Peyer's patch (tissue), 4 donors: ENCODE measurements around the gene CMKLR1. TPM values are rescaled to one million over a fixed set of nuclear protein-coding genes. Genes with fewer than 3 reads are reported as not detected.
A peak's percentile ranks its signal among the peaks of the same experiment; 100 is the strongest.

ENCODE experiments used
- DNase-seq, 3 donors: peaks; one replicate each; pipeline ENCODE4 v3.0.0-alpha.2; 2017 to 2019
- H3K27ac ChIP-seq, 4 donors: fragments of 200-600 bp; sonication (generic); one replicate each; pipeline ENCODE4 v1.5.1; 2016 to 2019
- H3K27me3 ChIP-seq, 2 donors: fragments of 200-600 bp; sonication (generic); one replicate each; pipeline ENCODE4 v1.5.1; 2019
- H3K36me3 ChIP-seq, 3 donors: fragments of 200-600 bp; sonication (generic); one replicate each; pipeline ENCODE4 v1.5.1; 2016 to 2019
- H3K4me1 ChIP-seq, 4 donors: fragments of 200-600 bp; sonication (generic); one replicate each; pipeline ENCODE4 v1.5.1; 2016 to 2019
- H3K4me3 ChIP-seq, 4 donors: fragments of 200-600 bp; sonication (generic); 1 replicate in 3 of 4; 2 replicates in 1 of 4; pipeline ENCODE4 v1.5.1; 2016 to 2019; ENCODE audit warnings: mild to moderate bottlenecking in 1 of 4
- H3K9me3 ChIP-seq, 4 donors: fragments of 200-600 bp; sonication (generic); one replicate each; pipeline ENCODE4 v1.5.1; 2016 to 2019; ENCODE audit warnings: mild to moderate bottlenecking in 1 of 4
- POLR2A ChIP-seq, 2 donors: fragments of 450-650 bp; IDR thresholded peaks; one replicate each; pipeline ENCODE4 v1.5.1; 2017; ENCODE audit warnings: antibody characterized with exemption in 2 of 2, mild to moderate bottlenecking in 2 of 2, moderate library complexity in 2 of 2
- total RNA-seq, 4 donors: library from RNA; depleted of rRNA; stranded (reverse); fragments of >200 nt; gene quantifications; one replicate each; pipeline ENCODE4 v1.1.0, GENCODE V29; 2016
- TF ChIP-seq, protein P1 (sequence below), 6 experiments: fragments of 450-650 bp in 4 of 6; fragments of 200-600 bp in 2 of 6; sonication (generic) in 1 of 6; IDR thresholded peaks; one replicate each; pipeline ENCODE4 v1.5.1; 2017 to 2019; ENCODE audit warnings: antibody characterized with exemption in 6 of 6, mild to moderate bottlenecking in 3 of 6, moderate library complexity in 1 of 6

Gene CMKLR1
- total RNA-seq, 4 donors from 2014 or later, result 1.1 to 18.2 (median 4.1) TPM

DNA sequence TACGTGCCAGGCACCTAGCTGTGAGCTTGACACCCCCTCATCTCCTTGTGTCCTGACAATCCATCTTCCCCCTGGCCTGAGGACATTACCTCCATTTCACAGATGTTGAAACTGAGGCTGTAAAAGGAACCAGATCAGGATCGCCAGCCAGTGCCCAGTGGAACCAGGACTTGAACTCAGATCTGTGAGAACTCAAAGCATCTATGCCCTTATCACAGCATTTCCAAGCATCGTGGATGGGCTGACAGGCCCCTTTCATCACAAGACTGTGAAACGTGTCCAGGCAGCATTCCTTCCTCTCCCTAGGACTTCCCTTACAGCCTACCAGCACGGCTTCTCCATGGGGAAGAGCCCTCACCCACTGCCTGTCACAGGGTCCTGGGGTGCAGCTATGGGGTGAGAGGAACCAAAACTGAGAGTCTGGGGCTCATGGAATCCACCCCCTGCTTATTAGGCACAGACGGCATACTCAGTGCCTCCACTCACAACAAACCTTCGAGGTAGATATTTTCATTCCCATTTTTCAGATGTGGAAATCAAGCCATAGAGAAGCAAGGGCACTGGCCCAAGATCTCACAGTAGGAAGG, 26.9 kb downstream of the CMKLR1 start:
- no peaks in the 10 kb centered on the region for H3K36me3 ChIP-seq
- no peaks in the 10 kb centered on the region for H3K9me3 ChIP-seq
- TF ChIP-seq, protein P1, sequence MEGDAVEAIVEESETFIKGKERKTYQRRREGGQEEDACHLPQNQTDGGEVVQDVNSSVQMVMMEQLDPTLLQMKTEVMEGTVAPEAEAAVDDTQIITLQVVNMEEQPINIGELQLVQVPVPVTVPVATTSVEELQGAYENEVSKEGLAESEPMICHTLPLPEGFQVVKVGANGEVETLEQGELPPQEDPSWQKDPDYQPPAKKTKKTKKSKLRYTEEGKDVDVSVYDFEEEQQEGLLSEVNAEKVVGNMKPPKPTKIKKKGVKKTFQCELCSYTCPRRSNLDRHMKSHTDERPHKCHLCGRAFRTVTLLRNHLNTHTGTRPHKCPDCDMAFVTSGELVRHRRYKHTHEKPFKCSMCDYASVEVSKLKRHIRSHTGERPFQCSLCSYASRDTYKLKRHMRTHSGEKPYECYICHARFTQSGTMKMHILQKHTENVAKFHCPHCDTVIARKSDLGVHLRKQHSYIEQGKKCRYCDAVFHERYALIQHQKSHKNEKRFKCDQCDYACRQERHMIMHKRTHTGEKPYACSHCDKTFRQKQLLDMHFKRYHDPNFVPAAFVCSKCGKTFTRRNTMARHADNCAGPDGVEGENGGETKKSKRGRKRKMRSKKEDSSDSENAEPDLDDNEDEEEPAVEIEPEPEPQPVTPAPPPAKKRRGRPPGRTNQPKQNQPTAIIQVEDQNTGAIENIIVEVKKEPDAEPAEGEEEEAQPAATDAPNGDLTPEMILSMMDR (IDR thresholded peaks at IDR 0.05), result no peak
- TF ChIP-seq POLR2A (IDR thresholded peaks at IDR 0.05), result no peak
- H3K4me1 ChIP-seq, result peaks cover 0 to 6% (median 0%) of the 10 kb centered on the region in 4 donors
- H3K27me3 ChIP-seq, result no peaks in the 10 kb centered on the region
- H3K27ac ChIP-seq, result peak overlapping the region in 1 of 4 donors; percentile 13
- DNase-seq, result no peak
- no peak overlapping the region for H3K4me3 ChIP-seq

DNA sequence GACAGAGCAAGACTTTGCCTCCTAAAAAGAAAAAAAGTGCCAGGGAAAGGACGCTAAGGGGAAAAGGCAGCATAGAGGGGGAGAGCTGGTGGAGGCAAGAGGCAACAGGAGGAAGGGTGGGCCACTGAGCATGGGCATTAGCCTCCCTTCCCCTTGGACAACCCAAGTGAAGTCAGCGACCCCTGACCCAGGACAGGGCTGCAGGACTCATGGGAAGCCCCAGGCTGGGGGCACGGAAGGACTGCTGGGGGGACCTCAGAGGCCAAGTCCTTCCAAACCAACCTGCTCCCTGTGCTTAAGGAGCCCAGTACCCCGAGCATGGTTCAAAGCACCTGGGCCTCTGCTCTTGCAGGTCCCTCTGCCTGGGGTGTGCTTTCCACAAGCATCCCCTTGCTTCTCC, 27.5 kb downstream of the CMKLR1 start:
- no peak for DNase-seq
- Histone ChIP-seq H3K9me3 (no peaks in the 10 kb centered on the region), H3K36me3 (no peaks in the 10 kb centered on the region), H3K4me3 (no peak overlapping the region), H3K4me1 (peaks cover 0 to 6% (median 0%) of the 10 kb centered on the region in 4 donors), H3K27me3 (no peaks in the 10 kb centered on the region), H3K27ac (no peak overlapping the region)
- no peak for TF ChIP-seq POLR2A (IDR thresholded peaks at IDR 0.05)
- TF ChIP-seq, protein P1 (IDR thresholded peaks at IDR 0.05), result no peak

DNA sequence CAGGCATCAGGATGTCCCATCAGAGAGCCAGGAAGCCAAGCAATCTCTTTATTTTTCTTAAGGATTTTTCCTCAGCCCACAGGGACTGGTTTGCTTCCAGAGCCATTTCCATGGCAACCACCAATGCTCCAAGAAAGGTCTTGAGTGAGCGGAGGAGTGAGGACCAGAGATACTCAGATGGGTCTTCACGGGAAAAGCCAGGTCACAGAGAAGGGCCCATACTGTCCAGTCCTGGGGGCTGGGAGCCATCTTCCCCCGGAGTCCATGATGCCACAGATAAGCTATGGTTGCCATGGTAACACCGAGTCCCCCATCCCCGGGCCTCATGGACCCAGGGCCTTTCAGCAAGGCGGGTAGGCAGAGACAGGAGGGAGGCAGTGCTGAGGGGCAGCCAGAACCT, 28.6 kb downstream of the CMKLR1 start:
- Histone ChIP-seq H3K27me3 (no peaks in the 10 kb centered on the region), H3K36me3 (no peaks in the 10 kb centered on the region), H3K27ac (no peak overlapping the region), H3K4me3 (no peak overlapping the region), H3K4me1 (peaks cover 0 to 12% (median 0%) of the 10 kb centered on the region in 4 donors), H3K9me3 (no peaks in the 10 kb centered on the region)
- no peak for TF ChIP-seq POLR2A (IDR thresholded peaks at IDR 0.05)
- TF ChIP-seq, protein P1 (IDR thresholded peaks at IDR 0.05), result no peak
- no peak for DNase-seq

GRCh38 chr12:108309674-108310312, 29.3 kb downstream of the CMKLR1 start:
- TF ChIP-seq, protein P1 (IDR thresholded peaks at IDR 0.05), result no peak
- no peak for TF ChIP-seq POLR2A (IDR thresholded peaks at IDR 0.05)
- H3K4me3 ChIP-seq, result no peak overlapping the region
- DNase-seq, result no peak
- peaks cover 0 to 16% (median 0%) of the 10 kb centered on the region in 4 donors for H3K4me1 ChIP-seq
- no peaks in the 10 kb centered on the region for H3K9me3 ChIP-seq
- no peak overlapping the region for H3K27ac ChIP-seq
- no peaks in the 10 kb centered on the region for H3K27me3 ChIP-seq
- no peaks in the 10 kb centered on the region for H3K36me3 ChIP-seq

- Histone ChIP-seq H3K4me3 (no peak overlapping the region), H3K27ac (no peak overlapping the region), H3K4me1 (peaks cover 0 to 28% (median 0%) of the 10 kb centered on the region in 4 donors)
Measured at GRCh38 chr12:108308395-108309085, 30.6 kb downstream of the CMKLR1 start.

More at GRCh38 chr12:108308395-108309085, 30.6 kb downstream of the CMKLR1 start:
- H3K9me3 ChIP-seq, result no peaks in the 10 kb centered on the region
- TF ChIP-seq, protein P1 (IDR thresholded peaks at IDR 0.05), result no peak
- TF ChIP-seq POLR2A (IDR thresholded peaks at IDR 0.05), result no peak
- H3K36me3 ChIP-seq, result no peaks in the 10 kb centered on the region
- no peak for DNase-seq
- H3K27me3 ChIP-seq, result no peaks in the 10 kb centered on the region
